Spleen (tissue), 11 donors: ENCODE data around the gene HSPA12B. TPM values are rescaled to one million over a fixed set of nuclear protein-coding genes. Genes with fewer than 3 reads are reported as not detected.
A peak's percentile ranks its signal among the peaks of the same experiment; 100 is the strongest.

Experiments used
- DNase-seq: peaks from one replicate; pipeline ENCODE4 v3.0.0-alpha.2; 2020
- H3K27ac ChIP-seq, 8 donors: fragments of 200-600 bp; sonication (generic) in 7 of 8; 1 replicate in 4 of 8; 2 replicates in 4 of 8; pipeline versions ENCODE4 v1.5.0 to v1.8.0; 2016 to 2021; ENCODE audit warnings: inconsistent platforms in 4 of 8, mild to moderate bottlenecking in 4 of 8, moderate library complexity in 1 of 8
- H3K27me3 ChIP-seq, 7 donors: fragments of 200-600 bp; sonication (generic) in 6 of 7; replicated peaks in 1 of 7; 1 replicate in 4 of 7; 2 replicates in 3 of 7; pipeline versions ENCODE4 v1.5.0 to v1.8.0; 2016 to 2021; ENCODE audit warnings: inconsistent platforms in 3 of 7, mild to moderate bottlenecking in 1 of 7
- H3K36me3 ChIP-seq, 6 donors: fragments of 200-600 bp; sonication (generic) in 5 of 6; 1 replicate in 4 of 6; 2 replicates in 2 of 6; pipeline versions ENCODE4 v1.5.0 to v1.8.0; 2016 to 2021; ENCODE audit warnings: inconsistent platforms in 2 of 6
- H3K4me1 ChIP-seq, 6 donors: fragments of 200-600 bp; sonication (generic) in 5 of 6; 1 replicate in 3 of 6; 2 replicates in 3 of 6; pipeline versions ENCODE4 v1.5.0 to v1.8.0; 2016 to 2021; ENCODE audit warnings: inconsistent platforms in 3 of 6
- H3K4me3 ChIP-seq, 8 donors: fragments of 200-600 bp; sonication (generic) in 7 of 8; 1 replicate in 4 of 8; 2 replicates in 4 of 8; pipeline versions ENCODE4 v1.5.0 to v1.8.0; 2016 to 2021; ENCODE audit warnings: inconsistent platforms in 4 of 8, mild to moderate bottlenecking in 4 of 8, moderate library complexity in 2 of 8
- H3K9me3 ChIP-seq, 8 donors: fragments of 200-600 bp; sonication (generic) in 7 of 8; 1 replicate in 4 of 8; 2 replicates in 4 of 8; pipeline versions ENCODE4 v1.5.0 to v1.8.0; 2016 to 2021; ENCODE audit warnings: inconsistent platforms in 4 of 8
- CTCF ChIP-seq, 11 experiments: fragments of 200-600 bp in 7 of 11; fragments of 450-650 bp in 4 of 11; sonication (generic) in 4 of 11; IDR thresholded peaks in 8 of 11; conservative IDR thresholded peaks in 3 of 11; 1 replicate in 7 of 11; 2 replicates in 4 of 11; pipeline versions ENCODE4 v1.4.0 to v1.8.0; 2016 to 2021; ENCODE audit warnings: antibody characterized with exemption in 11 of 11, inconsistent platforms in 4 of 11, mild to moderate bottlenecking in 1 of 11
- POLR2A ChIP-seq, 3 donors: fragments of 450-650 bp; IDR thresholded peaks; one replicate each; pipeline ENCODE4 v1.5.1; 2017; ENCODE audit warnings: antibody characterized with exemption in 3 of 3, mild to moderate bottlenecking in 1 of 3
- POLR2AphosphoS5 ChIP-seq, 3 donors: sonication (generic); formaldehyde crosslinking; IDR thresholded peaks; one replicate each; pipeline ENCODE4 v1.5.1; 2017; ENCODE audit warnings: antibody characterized with exemption in 3 of 3
- whole genome bisulfite sequencing, 5 donors: extraction: QIAGEN DNeasy Blood & Tissue Kit in 3 of 5; methylation state at CpG; one replicate each; pipeline versions ENCODE4 v1.1.5 to v1.1.7; 2013 to 2018; 5-methylcytosine and 5-hydroxymethylcytosine counted together
- intact Hi-C: fragments of 100-400 bp; cut with DNase I; formaldehyde crosslinking; loops from one replicate; pipeline ENCODE4 v1.15.0; 2023; ENCODE audit warnings: low total_unique reads
- polyA plus RNA-seq, 3 donors: library from polyadenylated mRNA; stranded (reverse); fragments of 200-250 nt; gene quantifications; one replicate each; pipeline ENCODE4 v1.2.1, GENCODE V29; 2013
- total RNA-seq, 7 donors: library from RNA; depleted of rRNA in 3 of 7; stranded (reverse); fragments of >200 nt in 3 of 7; fragmentation: NEBNext Ultra II Directional in 4 of 7; extraction: Animal tissue kit (Norgen Biotek cat#: 25700) in 4 of 7; gene quantifications; one replicate each; pipeline versions ENCODE4 v1.1.0 to v1.2.1, GENCODE V29; 2016 to 2021
- donor health status: healthy with polysubstance abuse.
- donor health status: DM: no; HTN: no; CAD: no; lungs with moderate emphysema.
- donor health status: DM: no; HTN: no; CAD: no.
- donor health status: Bipolar disorder and iron deficiency.
- donor health status: healthy.
- donor health status: DM: no; HTN: no; CAD: no.
- donor health status: DM: yes; HTN: yes; CAD: no.

The HSPA12B gene
- total and polyA plus RNA-seq, 10 donors: 5.7 to 74.0 (median 27.2) TPM

GRCh38 chr20:3698591-3699001 lies 33.9 kb upstream of the HSPA12B start:
- Histone ChIP-seq H3K9me3 (peaks cover 0 to 9% (median 6%) of the 10 kb centered on the region in 8 donors), H3K4me3 (no peak overlapping the region), H3K27ac (no peak overlapping the region), H3K27me3 (peaks cover 0 to 3% (median 0%) of the 10 kb centered on the region in 7 donors), H3K36me3 (peaks cover 0 to 21% (median 0%) of the 10 kb centered on the region in 6 donors), H3K4me1 (no peaks in the 10 kb centered on the region)
- DNase-seq: peak; percentile 64
- 71 to 93% (median 87%) methylated on average over 4 to 6 of the region's 6 CpGs; no CpG with 5 or more reads in 1 of the 5 donors for WGBS, 5 donors
- no peak for TF ChIP-seq POLR2A (IDR thresholded peaks at IDR 0.05)
- no peak for TF ChIP-seq CTCF (IDR thresholded peaks at IDR 0.05 in 8 of 11, conservative IDR thresholded peaks at IDR 0.05 in 3 of 11)
- no peak for TF ChIP-seq POLR2AphosphoS5 (IDR thresholded peaks at IDR 0.05)
- intact Hi-C loops: no loop called here

GRCh38 chr20:3699037-3699436 lies 33.4 kb upstream of the HSPA12B start:
- WGBS, 5 donors: 82 to 93% (median 85%) methylated on average over 7 to 16 of the region's 16 CpGs
- intact Hi-C loops: no loop called here
- Histone ChIP-seq H3K9me3 (peaks cover 0 to 9% (median 6%) of the 10 kb centered on the region in 8 donors), H3K4me3 (no peak overlapping the region), H3K27me3 (peaks cover 0 to 6% (median 0%) of the 10 kb centered on the region in 7 donors), H3K36me3 (peaks cover 0 to 22% (median 0%) of the 10 kb centered on the region in 6 donors), H3K4me1 (no peaks in the 10 kb centered on the region), H3K27ac (no peak overlapping the region)
- no peak for TF ChIP-seq POLR2AphosphoS5 (IDR thresholded peaks at IDR 0.05)
- no peak for TF ChIP-seq POLR2A (IDR thresholded peaks at IDR 0.05)
- no peak for TF ChIP-seq CTCF (IDR thresholded peaks at IDR 0.05 in 8 of 11, conservative IDR thresholded peaks at IDR 0.05 in 3 of 11)
- peak; percentile 58 for DNase-seq

GRCh38 chr20:3701061-3701998 lies 31.2 kb upstream of the HSPA12B start:
- Histone ChIP-seq H3K27ac (no peak overlapping the region), H3K9me3 (peaks cover 0 to 6% (median 3%) of the 10 kb centered on the region in 8 donors), H3K4me3 (no peak overlapping the region), H3K4me1 (no peaks in the 10 kb centered on the region), H3K27me3 (peaks cover 0 to 6% (median 0%) of the 10 kb centered on the region in 7 donors), H3K36me3 (peaks cover 0 to 14% (median 0%) of the 10 kb centered on the region in 6 donors)
- peak; percentile 31 for DNase-seq
- 77 to 88% (median 87%) methylated on average over 12 to 13 of the region's 13 CpGs for WGBS, 5 donors
- TF ChIP-seq CTCF (IDR thresholded peaks at IDR 0.05 in 8 of 11, conservative IDR thresholded peaks at IDR 0.05 in 3 of 11): no peak
- TF ChIP-seq POLR2A (IDR thresholded peaks at IDR 0.05): no peak
- no peak for TF ChIP-seq POLR2AphosphoS5 (IDR thresholded peaks at IDR 0.05)
- intact Hi-C loops: no loop called here
